GM12873 (cell line): ENCODE measurements around the gene FRMD3.

Experiments
- CTCF ChIP-seq: IDR thresholded peaks from 2 replicates; pipeline ENCODE4 v1.5.1; 2012; ENCODE audit warnings: low read depth, mild to moderate bottlenecking, moderate library complexity, low read length, control low read depth; ENCODE audit not compliant: insufficient read depth; ENCODE audit errors: missing control alignments

The FRMD3 gene

DNA sequence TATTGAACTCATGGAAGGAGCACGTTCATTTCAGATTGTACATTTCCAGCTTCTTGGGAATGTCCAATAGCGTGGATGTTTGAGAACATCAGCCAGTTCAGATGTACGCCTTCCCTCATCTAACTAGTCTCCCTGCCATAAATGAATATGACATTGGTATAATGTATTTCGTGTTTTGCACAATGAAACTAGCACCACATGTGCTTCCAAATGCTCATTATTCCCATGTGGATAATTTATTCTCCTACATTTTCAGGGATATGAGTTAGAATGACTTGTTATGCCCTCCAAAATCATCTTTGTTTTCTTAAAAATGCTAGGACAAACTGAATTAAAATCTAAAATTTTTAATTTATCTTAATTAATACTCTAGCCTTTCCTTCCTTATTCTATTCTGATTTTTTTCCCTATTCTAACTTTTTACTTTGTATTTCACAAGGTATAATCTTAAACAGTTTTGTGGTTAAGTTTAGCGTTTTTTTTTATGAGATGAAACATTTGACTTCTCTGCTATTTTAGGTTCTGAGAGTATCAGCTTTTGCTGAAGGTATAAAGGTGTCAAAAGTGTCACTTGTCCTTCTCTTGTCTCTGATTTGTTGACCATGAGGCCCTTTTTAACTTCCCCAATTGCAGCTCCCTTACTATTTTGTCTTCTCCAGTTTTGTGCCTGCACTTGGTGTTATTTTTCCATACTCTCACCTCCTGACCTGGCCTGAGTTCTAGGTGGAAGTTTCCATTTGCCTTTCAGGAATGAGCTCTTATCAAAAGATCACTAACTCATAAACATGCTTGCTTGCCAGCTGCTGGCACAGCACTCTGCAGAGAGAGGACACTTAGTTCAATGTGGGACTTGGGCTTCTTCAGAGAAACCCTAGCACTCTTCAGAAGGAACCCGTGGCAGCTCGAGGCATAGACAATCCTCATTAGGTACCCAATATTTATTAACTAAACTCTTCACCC lies 106.8 kb downstream of the FRMD3 start:
- TF ChIP-seq CTCF = no peak

DNA sequence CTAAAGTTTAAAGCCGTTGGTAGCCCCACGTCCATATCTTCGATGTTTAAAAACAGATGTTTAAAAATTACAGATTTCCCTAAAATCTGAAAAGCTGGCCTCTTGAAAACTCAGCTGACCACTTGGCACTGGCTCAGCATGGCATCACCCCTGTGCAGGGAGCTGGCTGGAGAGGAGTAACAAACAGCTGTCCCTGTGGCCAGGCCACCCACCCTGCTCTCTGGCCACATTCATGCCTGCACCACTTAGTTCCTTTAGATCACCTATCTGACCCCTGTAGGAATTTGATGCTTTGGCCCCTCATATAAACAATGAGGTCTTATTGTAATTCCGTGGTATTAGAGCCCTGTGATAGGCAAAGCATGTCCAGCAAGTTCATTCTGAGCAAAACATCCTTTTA lies 107.5 kb downstream of the FRMD3 start:
- no peak for TF ChIP-seq CTCF

GRCh38 chr9:83429229-83429628 lies 109.0 kb downstream of the FRMD3 start:
- no peak for TF ChIP-seq CTCF

DNA sequence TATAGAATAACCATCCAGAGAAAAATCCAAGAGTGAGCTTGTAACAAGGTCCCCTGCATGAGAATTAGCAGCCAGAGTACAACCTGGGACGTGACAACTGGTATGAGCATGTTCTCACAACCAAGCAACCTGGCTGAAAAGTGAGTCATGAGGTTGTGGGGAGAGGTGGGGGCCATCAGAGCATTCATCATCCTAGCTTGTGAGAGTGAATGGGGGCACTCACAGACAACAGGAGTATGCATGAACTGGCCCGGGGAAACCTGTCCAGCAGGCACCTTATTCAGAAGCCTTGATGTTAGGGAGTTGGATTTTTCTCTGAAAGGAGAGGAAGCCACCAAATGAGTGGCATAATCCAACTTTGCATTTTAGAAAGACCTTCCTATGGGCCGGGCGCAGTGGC lies 113.0 kb downstream of the FRMD3 start:
- TF ChIP-seq CTCF = no peak

GRCh38 chr9:83424831-83425230 lies 113.4 kb downstream of the FRMD3 start:
- no peak for TF ChIP-seq CTCF

- TF ChIP-seq CTCF = no peak
Measured at GRCh38 chr9:83423815-83424707, 114.1 kb downstream of the FRMD3 start.

GRCh38 chr9:83422527-83422926 lies 115.7 kb downstream of the FRMD3 start:
- no peak for TF ChIP-seq CTCF
